SIG-M5 (cell line): Measurements from ENCODE around the gene MFSD12.

Source experiments
- DNase-seq: peaks from one replicate; lab custom pipeline; 2025; lab: John Stamatoyannopoulos, UW

The MFSD12 gene

DNA sequence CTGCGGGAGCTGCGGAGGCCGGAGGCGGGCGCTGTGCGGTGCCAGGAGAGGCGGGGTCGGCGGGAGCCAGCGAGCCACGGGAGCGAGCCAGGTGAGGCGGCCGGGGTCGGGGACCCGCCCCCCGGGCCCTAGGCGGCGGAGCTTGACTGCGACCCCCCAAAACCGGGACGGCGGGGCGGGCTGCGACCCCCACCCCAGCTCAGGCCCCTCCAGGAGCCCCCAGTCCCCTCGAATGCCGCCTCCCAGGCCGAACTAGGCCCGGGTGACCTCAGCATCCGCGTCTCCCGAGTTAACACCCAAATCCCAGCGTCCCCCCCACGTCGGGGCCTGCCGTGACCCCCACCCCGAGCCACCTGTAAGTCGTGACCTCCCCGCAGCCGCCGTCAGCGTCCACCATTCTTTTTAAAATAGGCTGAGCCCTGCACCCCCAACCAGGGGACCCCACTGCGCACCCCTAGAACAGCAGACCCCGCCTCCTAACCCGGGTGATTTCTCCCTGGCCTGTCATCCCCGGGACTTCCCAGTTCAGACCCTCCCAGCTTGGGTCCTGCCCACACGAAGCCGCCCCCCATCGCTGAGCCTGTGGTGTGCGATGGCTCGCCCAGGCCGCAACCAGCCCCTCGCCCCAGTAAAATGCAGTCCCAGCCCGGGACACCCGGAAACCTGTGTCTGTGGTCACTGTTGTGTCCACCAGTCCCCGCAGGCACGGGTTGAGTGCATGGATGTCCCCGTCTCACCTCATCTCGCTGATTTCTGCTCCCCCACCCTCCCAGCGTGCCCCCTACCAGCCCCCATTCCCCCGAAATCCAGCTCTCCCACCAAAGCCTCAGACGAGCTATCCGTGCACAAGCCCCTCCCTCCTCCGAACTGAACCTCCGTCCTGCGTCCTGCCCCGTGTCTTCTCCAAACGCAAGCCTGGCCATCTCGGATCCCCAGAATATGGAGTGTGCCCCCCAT is 50.7 kb downstream of the MFSD12 start:
- DNase-seq, result no peak

DNA sequence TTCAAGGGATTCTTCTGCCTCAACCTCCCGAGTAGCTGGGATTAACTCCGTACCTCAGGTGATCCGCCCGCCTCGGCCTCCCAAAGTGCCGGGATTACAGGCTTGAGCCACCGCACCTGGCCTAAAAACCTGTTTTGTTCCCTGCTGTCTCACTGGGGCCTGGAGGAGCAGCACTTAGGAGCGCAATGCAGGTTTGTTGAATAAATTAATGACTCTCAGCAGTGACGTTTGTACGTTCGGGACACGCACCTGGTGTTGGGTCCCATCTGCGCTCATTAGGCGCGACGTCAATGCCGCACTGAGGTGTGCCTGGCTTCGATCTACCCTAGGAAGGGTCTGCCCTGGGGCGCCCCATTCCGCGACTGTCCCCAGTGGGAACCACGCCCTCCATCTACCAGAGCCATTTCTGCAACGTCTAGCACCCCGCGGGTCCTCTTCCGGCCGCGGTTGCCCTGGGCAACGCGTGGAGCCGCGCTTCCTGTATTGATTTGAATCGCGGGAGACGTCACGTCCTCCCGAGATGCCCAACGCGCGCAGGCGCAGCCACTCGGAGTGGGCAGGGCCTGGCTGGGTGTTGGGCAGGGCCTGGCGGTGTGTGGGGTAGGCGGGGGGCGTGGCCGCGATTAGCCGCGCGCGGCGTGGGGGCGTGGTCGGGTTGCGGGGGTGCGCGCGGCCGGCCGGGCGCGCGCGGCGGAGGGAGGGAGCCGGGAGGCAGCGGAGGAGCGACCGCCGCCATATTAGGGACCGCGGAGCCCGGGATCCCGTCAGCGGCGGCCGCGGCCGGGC is 51.6 kb downstream of the MFSD12 start, which contains the start of gene FZR1:
FZR1 (plus strand) TSS at position 714 of the 786 bp plus-strand sequence. CDS start 16,679 bp downstream, outside the sequence.
- peak; percentile 82 for DNase-seq

- DNase-seq, result no peak
Measured at GRCh38 chr19:3504735-3505134, 52.7 kb downstream of the MFSD12 start.

DNA sequence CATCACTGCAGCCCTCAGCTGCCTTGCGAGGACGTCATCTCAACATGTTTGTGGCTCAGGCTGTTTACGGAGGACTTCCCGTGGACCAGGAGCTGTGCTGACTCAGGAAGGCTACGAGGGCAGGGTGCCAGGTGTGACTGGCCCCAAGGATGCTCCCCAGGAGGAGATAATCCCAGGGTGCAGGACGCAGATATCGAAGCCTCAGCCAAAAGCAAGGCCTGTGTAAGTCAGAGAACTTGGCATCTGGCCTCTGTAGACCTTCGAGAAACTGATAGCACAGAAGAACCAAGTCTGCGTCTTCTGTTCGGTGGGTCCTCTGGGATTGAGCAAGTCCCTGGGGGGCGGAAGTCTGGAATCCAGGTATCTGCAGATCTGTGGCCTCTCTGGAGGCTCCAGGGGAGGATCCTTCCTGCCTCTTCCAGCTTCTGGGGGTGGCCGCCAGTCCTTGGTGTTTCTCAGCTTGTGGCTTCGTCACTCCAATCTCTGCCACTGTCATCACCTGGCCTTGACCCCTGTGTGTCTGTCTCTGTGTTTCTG is 54.3 kb downstream of the MFSD12 start:
- no peak for DNase-seq

GRCh38 chr19:3501780-3502179 is 55.6 kb downstream of the MFSD12 start:
- no peak for DNase-seq

DNA sequence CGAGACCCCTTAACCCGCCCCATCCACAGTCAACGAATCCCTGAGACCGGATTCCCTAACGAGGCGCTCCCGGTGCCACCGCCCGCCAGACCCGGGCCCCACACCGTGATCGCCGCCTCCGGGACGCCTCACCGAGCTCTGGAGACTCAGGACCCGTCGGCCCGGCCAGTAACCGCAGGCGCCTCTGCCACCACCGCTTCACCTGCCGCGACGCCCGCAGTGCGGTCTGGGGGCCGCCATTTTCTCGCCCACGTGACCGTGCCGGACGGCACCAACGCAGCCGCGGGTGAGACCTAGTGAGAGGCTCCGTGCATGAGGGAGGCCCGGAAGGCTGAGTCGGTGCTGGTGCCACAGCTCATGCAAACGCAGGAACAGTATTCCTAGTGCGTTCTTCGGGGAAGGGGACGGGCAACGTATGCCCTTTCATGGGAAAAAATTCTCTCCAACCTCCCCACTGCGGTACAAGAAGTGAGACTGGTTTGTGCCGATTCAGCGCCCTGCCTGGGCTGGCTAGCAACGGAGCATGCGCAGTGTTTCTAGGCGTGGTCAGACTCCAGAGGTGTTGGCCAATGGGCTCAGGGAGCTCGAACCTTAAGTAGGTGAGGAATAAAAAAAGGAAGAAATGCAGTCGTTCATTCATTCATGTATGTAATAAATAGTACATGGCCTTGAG is 56.8 kb downstream of the MFSD12 start, which contains the start of gene DOHH:
DOHH (minus strand) TSS at position 246 of the 673 bp plus-strand sequence. CDS start 3,860 bp downstream, outside the sequence.
- DNase-seq, result peak; percentile 77

DNA sequence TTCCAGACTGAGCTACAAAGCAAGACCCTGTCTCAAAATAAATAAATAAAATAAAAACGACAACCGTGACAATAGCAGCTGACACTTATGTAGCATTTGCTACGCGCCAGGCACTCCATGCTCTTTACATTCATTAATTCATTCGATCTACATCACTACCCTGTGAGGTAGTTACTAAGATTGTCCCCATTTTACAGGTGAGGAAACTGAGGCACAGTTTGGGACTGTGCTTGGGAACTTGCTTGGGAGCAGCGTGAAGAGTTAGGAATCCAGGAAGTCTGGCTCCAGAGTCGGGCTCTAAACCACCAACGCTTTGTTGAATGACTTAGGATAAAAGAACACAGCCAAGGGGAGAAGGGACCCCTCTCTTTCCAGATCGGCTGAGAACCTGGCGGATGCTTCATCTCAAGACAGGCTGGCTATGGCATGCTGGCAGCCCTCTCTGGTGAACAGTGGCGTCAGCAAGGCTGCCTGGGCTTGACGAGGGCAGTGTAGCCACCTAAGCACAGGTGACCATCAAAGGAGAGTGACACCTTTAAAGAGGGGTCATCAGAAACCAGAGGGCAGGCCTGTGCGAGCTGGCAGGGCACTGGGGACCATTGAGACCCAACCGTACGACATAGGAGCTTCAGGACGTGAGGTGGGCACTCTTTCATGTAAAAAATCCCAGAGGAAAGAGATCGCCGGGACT is 57.5 kb downstream of the MFSD12 start:
- no peak for DNase-seq

GRCh38 chr19:3497757-3498520 is 59.4 kb downstream of the MFSD12 start:
- no peak for DNase-seq

- DNase-seq, result no peak
Measured at GRCh38 chr19:3496392-3497273, 60.8 kb downstream of the MFSD12 start.

DNA sequence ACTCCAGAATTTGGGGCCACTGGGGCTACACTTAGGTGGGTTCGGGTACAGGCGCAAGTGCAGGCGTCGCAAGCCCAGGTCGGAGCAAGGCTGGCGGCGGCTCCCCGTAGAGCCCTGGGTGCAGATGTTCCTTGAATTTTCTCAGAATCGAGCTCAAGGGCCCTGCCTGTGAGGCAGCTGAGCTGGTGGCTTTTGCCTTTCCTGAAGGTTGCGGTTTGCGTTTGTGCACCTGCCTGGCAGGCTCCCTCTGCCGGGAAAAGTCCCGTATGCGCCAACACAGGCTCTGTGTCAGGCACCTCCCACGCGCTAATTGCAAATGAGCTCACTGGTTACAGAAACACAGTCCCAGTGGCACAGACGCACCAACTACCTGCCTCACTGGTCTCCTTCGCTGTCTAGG is 62.8 kb downstream of the MFSD12 start:
- no peak for DNase-seq
